Muscle of arm (tissue), 12 donors: ENCODE measurements around the gene INCA1. TPM values are rescaled to one million over a fixed set of nuclear protein-coding genes. Genes with fewer than 3 reads are reported as not detected.

ENCODE experiments used
- DNase-seq: peaks from one replicate; pipeline ENCODE4 v3.0.0-alpha.2; 2013
- polyA plus RNA-seq, 12 donors: library from polyadenylated mRNA; unstranded; fragments of 120-200 nt; gene quantifications; one replicate each; pipeline ENCODE4 v1.2.1, GENCODE V29; 2013; ENCODE audit not compliant: insufficient read length in 12 of 12

The INCA1 gene
- polyA plus RNA-seq, 12 donors: 3.1 to 6.8 (median 4.7) TPM; not detected in 2

GRCh38 chr17:5014357-5014756, 17.0 kb upstream of the INCA1 start:
- no peak for DNase-seq

- no peak for DNase-seq
Measured at GRCh38 chr17:5011928-5012327, 14.6 kb upstream of the INCA1 start.

DNA sequence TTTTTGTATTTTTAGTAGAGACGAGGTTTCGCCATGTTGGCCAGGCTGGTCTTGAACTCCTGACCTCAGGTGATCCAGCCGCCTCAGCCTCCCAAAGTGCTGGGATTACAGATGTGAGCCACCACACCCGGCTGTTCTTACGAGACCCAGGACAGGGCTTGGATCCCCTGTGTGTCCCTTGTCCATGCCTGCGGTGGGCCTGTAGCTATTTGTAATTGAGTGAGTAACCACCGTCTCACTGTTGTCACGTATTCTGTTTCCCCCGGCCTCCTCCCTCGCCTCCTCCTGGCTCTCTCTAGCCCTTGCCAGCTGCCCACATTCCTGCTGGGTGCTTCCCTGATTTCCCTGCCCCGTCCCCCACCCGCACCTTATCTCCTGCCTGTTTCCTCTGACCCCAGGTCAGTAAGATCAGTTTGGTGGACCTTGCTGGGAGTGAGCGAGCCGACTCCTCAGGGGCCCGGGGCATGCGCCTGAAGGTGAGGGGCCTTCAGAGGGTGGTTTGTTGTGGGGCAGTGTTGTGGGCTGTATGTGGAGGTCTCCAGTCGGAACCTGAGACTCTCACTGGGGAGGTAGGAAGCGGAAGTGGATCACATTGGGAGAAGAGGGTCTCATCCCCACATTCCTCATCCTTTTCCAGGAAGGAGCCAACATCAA, 6.0 kb upstream of the INCA1 start:
- no peak for DNase-seq

GRCh38 chr17:5002121-5002788, 4.9 kb upstream of the INCA1 start:
- no peak for DNase-seq

GRCh38 chr17:5000237-5000639, 2.9 kb upstream of the INCA1 start:
- DNase-seq: no peak

DNA sequence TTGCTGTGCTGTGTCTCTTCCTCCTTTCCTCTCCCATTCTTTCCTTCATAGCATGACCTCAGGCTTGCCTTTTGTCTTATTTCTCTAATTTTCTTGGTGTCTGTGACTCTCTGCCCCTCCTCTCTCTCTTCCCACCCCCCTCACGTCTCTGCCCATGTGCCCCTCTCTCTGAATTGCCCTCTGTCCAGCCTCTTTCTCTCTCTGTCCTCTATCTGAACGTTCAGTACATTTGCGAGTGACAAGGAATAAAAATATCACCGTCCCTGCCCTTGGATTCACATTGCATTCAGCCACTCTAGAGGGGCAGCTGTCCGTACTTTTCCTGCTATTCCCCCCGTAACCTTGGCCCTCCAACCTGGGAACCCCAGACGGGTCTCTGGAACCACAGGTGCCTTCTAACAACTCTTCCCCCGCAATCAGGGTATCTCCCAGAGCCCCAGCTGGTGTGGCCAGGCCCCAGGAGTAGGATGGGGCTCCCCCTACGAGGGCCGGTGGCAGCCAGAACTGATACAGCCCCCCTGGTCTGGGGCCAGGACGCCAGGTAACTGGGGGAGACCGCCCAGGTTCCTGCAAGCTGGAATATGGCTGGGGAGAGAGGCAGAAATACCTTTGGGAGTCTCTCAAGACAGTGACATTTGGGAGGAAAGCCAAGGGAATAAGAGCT, 2.2 kb upstream of the INCA1 start:
- DNase-seq: no peak

- DNase-seq: no peak
Measured at GRCh38 chr17:4998732-4999429, 1.6 kb upstream of the INCA1 start.

- DNase-seq: peak; percentile 25
Measured at GRCh38 chr17:4998027-4998731, 857 bp upstream of the INCA1 start.

GRCh38 chr17:4994081-4994595, 3.2 kb downstream of the INCA1 start:
- no peak for DNase-seq

DNA sequence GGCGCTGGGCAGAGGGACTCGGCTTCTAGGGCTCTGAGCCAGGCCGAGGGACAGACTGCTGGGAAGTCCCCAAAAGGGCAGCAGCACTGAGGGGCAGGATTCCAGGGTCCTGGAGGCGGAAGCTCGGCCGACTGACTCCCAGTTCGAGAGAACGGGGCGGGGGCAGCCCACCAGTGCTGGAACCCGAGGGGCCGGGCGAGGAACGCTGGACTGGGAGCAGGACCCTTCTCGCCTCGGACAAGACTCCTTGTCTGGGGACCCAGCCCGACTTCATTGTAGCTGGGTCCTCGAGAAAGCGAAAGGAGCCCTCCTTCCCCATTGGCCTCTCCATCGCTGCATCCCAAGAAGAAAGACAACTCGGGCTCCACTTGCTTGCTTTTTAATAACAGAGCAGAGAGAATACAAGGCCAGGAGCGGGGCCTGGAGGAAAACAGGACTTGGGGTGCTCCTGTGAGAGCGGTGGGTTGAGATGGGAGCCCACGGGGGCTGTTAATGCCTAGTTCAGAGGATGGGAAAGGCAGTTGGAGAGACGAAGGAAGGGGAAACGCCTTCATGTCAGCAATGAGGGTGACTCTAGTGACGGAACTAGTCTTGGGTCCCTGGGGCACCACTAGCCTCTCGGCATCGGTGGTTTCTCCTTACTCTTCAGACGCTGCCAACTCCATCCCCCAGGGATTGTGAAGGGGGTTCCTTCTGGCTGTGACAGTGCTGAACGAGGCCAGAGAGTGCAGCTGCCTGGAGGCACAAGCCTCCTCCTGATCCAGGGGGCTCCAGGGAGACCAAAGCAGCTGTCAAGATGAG, 9.4 kb downstream of the INCA1 start:
- peak; percentile 45 for DNase-seq

DNA sequence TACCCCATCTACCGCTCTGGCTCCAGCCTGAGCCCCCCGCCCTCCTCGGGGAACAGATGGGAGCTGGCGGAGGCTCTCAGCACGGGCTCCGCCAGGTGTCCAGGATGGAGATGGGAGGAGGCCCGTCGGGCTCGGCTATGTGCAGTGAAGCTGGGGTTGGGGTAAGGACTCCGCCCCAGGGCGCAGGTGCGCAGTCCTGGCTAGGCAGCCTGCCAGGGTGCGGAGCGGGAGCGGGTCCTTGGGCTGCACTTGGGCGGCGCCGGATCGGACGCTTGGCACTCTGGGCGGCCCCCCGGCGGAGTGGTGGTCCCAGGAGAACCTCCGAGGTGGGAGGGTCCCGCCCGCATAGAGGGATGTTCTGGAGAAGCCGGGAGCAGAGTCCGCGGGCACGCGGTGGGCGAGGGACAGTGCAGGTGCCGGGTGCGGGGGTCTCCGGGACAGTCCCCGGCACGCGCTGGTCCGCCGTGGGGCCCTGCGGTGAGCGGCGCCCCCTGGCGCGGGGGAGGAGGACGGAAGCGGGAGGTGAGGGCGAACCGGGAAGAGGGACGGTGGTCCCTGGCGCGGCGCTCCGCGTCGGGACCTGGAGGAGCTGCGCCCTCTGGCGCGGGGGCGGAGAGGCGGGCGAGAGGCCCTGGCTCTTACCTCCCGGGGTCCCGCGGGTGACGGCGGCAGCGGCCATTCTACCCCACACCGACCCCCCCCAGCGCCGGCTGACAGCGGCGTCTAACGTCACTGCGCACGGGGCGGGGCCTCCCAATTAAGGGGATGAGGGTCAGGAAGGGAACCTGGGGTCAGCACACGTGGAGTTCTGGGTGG, 10.2 kb downstream of the INCA1 start, which contains the start of gene CAMTA2:
Gene CAMTA2, minus strand, starts transcription at position 725 of the 816 bp plus-strand sequence. CDS start 1,453 bp downstream, outside the sequence.
- DNase-seq: peak; percentile 84

DNA sequence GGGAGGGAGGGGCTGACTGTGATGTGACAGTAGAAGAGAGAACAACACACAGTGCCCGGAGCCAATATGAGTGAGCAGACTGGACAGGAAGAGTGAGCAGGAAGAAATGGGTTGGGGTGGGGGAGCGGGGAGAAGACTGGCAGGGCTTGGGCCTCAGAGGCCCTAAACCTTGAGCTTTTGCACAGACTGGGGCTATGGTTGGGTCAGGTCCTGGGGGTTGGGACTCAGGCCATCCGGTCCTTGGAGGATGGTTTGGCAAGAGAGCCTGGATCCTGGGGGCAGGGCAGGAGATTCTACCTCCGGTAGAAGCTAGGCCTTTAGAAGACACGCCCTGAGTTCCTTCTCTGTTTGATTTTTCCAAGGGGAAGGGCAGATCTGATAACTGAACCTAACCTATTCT, 10.9 kb downstream of the INCA1 start:
- DNase-seq: no peak

GRCh38 chr17:4982305-4982704, 15.0 kb downstream of the INCA1 start:
- DNase-seq: no peak

DNA sequence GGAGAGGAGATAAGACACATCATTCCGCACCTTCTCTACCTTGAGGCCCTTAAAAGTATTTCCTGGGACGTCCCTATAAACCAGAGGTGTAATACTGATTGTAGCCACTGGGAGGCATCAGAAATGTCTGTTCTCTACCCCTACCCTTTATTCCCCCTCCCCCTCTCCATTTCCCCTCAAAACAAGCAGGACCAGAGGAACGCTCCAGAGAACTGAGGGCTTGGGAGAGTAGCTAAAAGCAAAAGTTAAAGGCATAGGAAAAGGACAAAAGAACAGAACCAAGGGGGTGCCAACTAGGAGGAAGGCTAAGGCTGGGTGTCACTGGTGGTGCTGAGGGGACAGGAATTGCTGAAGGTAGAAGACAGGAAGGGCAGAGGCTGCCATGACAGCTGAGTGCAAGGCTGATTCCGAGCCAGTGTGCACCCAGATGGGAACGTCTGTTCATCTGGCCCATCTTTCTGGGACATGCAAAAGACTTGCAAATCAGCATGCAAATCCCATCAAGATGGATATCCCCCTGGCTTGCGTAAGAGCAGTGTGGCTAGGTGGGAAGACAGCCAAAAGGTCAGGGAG, 16.6 kb downstream of the INCA1 start:
- DNase-seq: peak; percentile 67

- no peak for DNase-seq
Measured at GRCh38 chr17:4978726-4979125, 18.6 kb downstream of the INCA1 start.

DNA sequence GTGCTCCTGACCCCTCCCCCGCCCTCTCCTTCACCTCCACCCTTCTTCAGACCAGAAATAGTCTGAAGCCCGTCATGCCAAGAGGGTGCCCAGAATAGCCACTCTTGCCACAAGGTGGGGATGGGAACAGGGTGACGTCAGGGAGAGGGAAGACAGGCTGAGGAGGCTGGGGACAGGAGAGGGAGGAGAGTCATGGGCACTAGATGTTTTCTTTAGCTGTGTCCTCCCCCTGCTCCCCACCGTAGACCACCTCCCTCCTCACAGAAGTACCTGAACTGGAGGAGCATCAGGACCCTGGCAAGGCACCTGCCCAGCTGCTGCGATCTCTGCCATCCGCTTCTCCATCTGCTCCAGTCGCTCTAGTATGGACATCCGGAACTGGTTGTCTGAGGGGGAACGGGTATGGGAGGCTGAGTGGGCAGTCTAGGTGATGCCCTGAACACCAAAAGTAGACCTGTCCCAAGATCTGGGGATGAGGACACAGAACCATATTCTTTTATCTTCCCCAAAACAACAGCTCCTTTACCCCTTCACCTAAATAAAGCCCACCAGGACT, 23.1 kb downstream of the INCA1 start:
- no peak for DNase-seq

DNA sequence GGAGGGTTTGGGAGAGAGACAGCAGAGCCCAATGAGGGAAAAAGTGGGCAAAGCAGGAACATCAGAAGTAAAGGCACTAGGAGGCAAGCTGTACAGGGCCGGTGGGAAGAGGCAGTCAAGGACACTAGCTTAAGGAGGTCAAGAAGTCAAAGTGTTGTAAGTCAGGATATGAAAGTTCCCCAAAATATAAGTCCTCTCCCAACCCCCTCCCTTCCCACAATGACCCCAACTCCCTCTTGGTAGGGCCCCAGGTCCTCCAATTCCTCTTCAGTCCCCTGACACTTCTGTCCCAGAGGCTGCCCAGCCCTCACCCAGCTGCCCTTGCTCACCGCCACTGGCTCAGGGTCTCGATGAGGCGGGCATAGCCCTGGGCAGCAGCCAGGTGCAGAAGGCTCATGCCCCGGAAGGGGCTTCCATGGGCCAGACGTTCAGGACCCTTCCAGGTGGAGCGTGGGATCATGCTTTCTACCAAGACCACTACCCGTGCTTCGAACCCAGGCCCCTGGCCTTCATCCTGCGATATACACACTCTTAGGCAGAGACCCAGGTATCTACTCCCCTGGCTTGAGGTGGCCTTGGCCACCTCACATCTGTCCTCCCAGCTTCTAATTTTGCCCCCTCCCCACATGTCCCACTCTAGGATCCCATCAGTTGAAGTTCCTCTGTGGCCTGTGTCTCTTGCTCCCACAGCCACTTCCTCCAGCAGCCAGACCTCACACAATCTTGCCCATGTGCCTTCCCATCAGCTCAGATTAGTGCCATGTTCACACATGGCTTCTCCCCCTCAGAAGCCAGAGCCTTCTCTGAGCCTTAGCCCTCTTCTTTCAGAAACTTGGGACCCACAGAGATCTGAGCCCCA, 23.8 kb downstream of the INCA1 start:
- no peak for DNase-seq

- DNase-seq: no peak
Measured at GRCh38 chr17:4972752-4973151, 24.6 kb downstream of the INCA1 start.
